ENCODE data around the gene SNX3.

DNA sequence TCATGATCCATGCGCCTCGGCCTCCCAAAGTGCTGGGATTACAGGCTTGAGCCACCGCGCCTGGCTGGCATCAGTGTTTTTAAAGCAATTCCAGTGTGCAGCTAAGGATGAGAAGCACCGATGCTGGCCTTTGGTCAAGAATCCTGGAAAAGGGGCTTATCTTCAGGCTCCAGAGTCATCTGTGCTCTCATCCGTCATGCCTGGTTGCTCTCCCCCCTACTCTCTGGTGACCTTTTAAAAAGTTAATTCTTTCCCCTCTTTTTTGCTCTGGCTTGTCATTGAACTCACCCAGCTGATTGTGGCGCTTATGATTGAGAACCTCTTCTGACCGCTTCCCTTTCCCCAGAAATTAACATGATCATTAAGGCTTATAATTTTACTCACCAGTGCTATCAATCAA, 66.3 kb downstream of the SNX3 start:
- TF ChIP-seq, protein P1, sequence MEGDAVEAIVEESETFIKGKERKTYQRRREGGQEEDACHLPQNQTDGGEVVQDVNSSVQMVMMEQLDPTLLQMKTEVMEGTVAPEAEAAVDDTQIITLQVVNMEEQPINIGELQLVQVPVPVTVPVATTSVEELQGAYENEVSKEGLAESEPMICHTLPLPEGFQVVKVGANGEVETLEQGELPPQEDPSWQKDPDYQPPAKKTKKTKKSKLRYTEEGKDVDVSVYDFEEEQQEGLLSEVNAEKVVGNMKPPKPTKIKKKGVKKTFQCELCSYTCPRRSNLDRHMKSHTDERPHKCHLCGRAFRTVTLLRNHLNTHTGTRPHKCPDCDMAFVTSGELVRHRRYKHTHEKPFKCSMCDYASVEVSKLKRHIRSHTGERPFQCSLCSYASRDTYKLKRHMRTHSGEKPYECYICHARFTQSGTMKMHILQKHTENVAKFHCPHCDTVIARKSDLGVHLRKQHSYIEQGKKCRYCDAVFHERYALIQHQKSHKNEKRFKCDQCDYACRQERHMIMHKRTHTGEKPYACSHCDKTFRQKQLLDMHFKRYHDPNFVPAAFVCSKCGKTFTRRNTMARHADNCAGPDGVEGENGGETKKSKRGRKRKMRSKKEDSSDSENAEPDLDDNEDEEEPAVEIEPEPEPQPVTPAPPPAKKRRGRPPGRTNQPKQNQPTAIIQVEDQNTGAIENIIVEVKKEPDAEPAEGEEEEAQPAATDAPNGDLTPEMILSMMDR (IDR thresholded peaks at IDR 0.05; ENCODE audit: low read length) = no peak
- no peak for TF ChIP-seq EZH2 (IDR thresholded peaks at IDR 0.05; ENCODE audit: borderline replicate concordance, low read length)

Data from OCI-LY1 (cell line).